Measurements from ENCODE around the gene DCC. TPM values are rescaled to one million over a fixed set of nuclear protein-coding genes. Genes with fewer than 3 reads are reported as not detected.

DCC gene
- polyA plus RNA-seq, 2 of the 4 experiments (the other 2 are of a cell fraction): 0.12 TPM; not detected in 1

DNA sequence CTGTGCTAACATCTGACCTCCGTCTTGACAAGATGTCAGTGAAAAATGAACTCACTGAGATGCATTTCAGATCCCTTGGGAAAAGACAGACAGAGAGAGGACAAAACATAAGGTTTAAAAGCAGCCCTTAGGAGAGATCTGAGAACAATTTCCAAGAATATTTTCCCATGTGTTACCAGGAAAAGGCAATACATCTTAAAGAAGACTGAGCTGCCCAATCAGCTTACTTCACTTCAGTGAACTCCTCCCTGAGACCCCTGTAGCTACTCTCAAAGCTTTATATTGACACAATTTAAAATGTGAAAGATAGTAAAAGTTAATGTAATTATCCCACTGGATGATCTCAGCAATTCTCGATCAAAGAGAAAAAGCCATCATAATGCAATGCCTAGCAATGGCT is 505.0 kb downstream of the DCC start (continued):
- no peak for TF ChIP-seq NPAS2 (CRISPR knock-in tag; IDR thresholded peaks at IDR 0.05; ENCODE audit: borderline replicate concordance)

DNA sequence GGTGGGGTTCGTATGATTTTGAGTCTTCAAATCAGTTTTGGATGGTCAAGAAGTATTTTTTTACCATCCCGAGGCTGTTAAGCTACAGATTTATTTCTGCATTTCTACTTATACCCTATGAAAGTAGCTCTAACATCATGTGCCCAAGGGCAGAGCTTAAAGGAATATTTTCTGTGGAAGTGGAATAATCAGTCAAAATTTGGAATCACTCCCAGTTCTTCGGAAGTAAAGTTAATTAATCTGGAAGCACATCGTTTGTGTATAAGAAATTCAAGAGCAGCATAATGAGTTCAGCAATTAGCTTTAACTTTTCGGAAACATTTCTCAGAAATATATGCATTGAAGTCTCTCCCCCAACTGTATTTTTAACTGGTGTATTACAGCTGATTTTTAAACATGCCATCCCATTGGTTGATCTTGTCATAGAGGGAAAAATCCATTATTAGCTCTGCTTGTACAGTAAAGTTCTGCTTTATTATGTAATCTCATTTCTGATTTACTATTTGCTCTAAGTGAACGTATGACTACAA is 510.1 kb downstream of the DCC start:
- no peak overlapping the region for H3K4me3 ChIP-seq
- FAIRE-seq (no peak), ATAC-seq (no peak), DNase-seq (ENCODE audit: low read depth in 1 of 2, low spot score in 1 of 2) (no peak)
- ChIA-PET POLR2A (no interaction called here), CTCF (no interaction called here)
- H3K9me3 ChIP-seq: no peaks in the 10 kb centered on the region
- no peak overlapping the region for H3K4me2 ChIP-seq
- H3K27ac ChIP-seq: no peak overlapping the region
- 10% methylated on average over 6 of the region's 6 CpGs for WGBS (ENCODE audit: missing lambda C conversion rate)
- H3K4me1 ChIP-seq: no peaks in the 10 kb centered on the region
- TF ChIP-seq POLR2AphosphoS2 (conservative IDR thresholded peaks at IDR 0.05; ENCODE audit: low read length): no peak
- no peak for TF ChIP-seq RNF2 (IDR thresholded peaks at IDR 0.05; ENCODE audit: borderline replicate concordance, low read depth)
- TF ChIP-seq SREBF2 (IDR thresholded peaks at IDR 0.05): no peak
- no peak for TF ChIP-seq BCL3 (IDR thresholded peaks at IDR 0.05)
- TF ChIP-seq RAD21 (conservative IDR thresholded peaks at IDR 0.05 in 1 of 2, IDR thresholded peaks at IDR 0.05 in 1 of 2): no peak
- TF ChIP-seq SMC3 (IDR thresholded peaks at IDR 0.05): no peak

DNA sequence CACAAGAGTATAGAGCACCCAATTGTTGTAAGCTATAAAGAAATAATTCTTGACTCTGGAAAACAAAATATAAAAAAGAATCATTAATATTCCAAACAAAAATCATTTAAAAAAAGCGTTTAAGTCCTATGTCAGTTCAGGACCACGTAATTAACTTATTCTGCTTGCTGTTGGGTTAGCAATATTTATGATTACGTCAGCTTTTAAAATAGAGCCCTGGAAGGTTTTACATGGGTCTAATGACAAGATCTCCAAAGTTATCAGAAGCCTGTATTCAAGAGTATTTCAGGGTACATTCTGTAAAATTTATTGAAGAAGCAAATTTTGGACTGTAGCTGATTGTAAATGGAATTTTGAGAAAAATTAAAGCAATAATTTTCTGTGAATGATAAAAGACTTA is 521.6 kb downstream of the DCC start:
- Histone ChIP-seq H3K4me1 (no peaks in the 10 kb centered on the region), H3K4me3 (no peak overlapping the region), H3K9me3 (no peaks in the 10 kb centered on the region), H3K4me2 (no peak overlapping the region), H3K27ac (no peak overlapping the region)
- ChIA-PET POLR2A (no interaction called here), CTCF (interaction anchor here (0.6 kb wide), 1 partner anchor 41 kb away, joined by 3 read pairs; no protein-coding TSS in a partner anchor)
- ATAC-seq (no peak), FAIRE-seq (no peak), DNase-seq (ENCODE audit: low read depth in 1 of 2, low spot score in 1 of 2) (no peak)
- TF ChIP-seq EHMT2 (IDR thresholded peaks at IDR 0.05; ENCODE audit: low read depth) (no peak), KDM5A (IDR thresholded peaks at IDR 0.05) (no peak), MAZ (IDR thresholded peaks at IDR 0.05; ENCODE audit: borderline replicate concordance, low read depth, low read length) (no peak), NR3C1 (IDR thresholded peaks at IDR 0.05) (no peak), MAFK (IDR thresholded peaks at IDR 0.05; ENCODE audit: partially characterized antibody) (peak; percentile 54)
- TF ChIP-seq, protein P1, sequence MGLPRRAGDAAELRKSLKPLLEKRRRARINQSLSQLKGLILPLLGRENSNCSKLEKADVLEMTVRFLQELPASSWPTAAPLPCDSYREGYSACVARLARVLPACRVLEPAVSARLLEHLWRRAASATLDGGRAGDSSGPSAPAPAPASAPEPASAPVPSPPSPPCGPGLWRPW (IDR thresholded peaks at IDR 0.05): no peak
- 3% methylated on average over 3 of the region's 3 CpGs for WGBS (ENCODE audit: missing lambda C conversion rate)

- ATAC-seq: no peak
- no peak overlapping the region for H3K4me2 ChIP-seq
- 27% methylated on average over 5 of the region's 9 CpGs for WGBS (ENCODE audit: missing lambda C conversion rate)
- FAIRE-seq: no peak
- no peaks in the 10 kb centered on the region for H3K9me3 ChIP-seq
- DNase-seq (ENCODE audit: low read depth in 1 of 2, low spot score in 1 of 2): no peak
- CTCF ChIA-PET: no interaction called here
- H3K4me3 ChIP-seq: no peak overlapping the region
- POLR2A ChIA-PET: no interaction called here
- H3K27ac ChIP-seq: no peak overlapping the region
- H3K4me1 ChIP-seq: no peaks in the 10 kb centered on the region
- TF ChIP-seq NR3C1 (IDR thresholded peaks at IDR 0.05) (no peak), HOXB5 (CRISPR knock-in tag; IDR thresholded peaks at IDR 0.05) (no peak), CBX2 (IDR thresholded peaks at IDR 0.05; ENCODE audit: borderline replicate concordance, low read depth) (no peak), TFCP2L1 (CRISPR knock-in tag; IDR thresholded peaks at IDR 0.05) (no peak), ZFP36 (IDR thresholded peaks at IDR 0.05; ENCODE audit: borderline replicate concordance, partially characterized antibody) (no peak), ZC3H11A (IDR thresholded peaks at IDR 0.05) (no peak), HOXA7 (CRISPR knock-in tag; IDR thresholded peaks at IDR 0.05) (no peak), MAFK (IDR thresholded peaks at IDR 0.05; ENCODE audit: partially characterized antibody) (no peak), KDM1A (IDR thresholded peaks at IDR 0.05; ENCODE audit: low read depth) (no peak), EP300 (IDR thresholded peaks at IDR 0.05) (no peak), BCL3 (IDR thresholded peaks at IDR 0.05) (no peak), HEYL (CRISPR knock-in tag; IDR thresholded peaks at IDR 0.05) (no peak), CHD2 (IDR thresholded peaks at IDR 0.05; ENCODE audit: low read length, partially characterized antibody) (no peak)
- TF ChIP-seq, protein P2, sequence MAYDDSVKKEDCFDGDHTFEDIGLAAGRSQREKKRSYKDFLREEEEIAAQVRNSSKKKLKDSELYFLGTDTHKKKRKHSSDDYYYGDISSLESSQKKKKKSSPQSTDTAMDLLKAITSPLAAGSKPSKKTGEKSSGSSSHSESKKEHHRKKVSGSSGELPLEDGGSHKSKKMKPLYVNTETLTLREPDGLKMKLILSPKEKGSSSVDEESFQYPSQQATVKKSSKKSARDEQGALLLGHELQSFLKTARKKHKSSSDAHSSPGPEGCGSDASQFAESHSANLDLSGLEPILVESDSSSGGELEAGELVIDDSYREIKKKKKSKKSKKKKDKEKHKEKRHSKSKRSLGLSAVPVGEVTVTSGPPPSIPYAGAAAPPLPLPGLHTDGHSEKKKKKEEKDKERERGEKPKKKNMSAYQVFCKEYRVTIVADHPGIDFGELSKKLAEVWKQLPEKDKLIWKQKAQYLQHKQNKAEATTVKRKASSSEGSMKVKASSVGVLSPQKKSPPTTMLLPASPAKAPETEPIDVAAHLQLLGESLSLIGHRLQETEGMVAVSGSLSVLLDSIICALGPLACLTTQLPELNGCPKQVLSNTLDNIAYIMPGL (CRISPR knock-in tag; IDR thresholded peaks at IDR 0.05; ENCODE audit: borderline replicate concordance): no peak
These were observed 529.4 kb downstream of the DCC start for GRCh38 chr18:52869349-52869923.

Measured in A549 (cell line).